PFSK-1 (cell line): ENCODE data around the gene CNDP2.

Experiments used
- POLR2AphosphoS5 ChIP-seq: IDR thresholded peaks from 2 replicates; pipeline ENCODE4 v1.6.1; 2012; ENCODE audit warnings: low read depth, mild to moderate bottlenecking, control low read depth, low read length, moderate library complexity
- TAF1 ChIP-seq: IDR thresholded peaks from 2 replicates; pipeline ENCODE4 v1.6.1; 2012; ENCODE audit warnings: low read length, control low read depth, borderline replicate concordance; ENCODE audit not compliant: insufficient read depth
- TF ChIP-seq, protein P1 (sequence below), 2 experiments: IDR thresholded peaks; 2 replicates each; pipeline versions ENCODE4 v1.6.1 to v1.8.0; 2011 to 2012; ENCODE audit warnings: low read depth in 2 of 2, low read length in 2 of 2, control low read depth in 1 of 2, inconsistent platforms in 1 of 2, mild to moderate bottlenecking in 1 of 2, moderate library complexity in 1 of 2; ENCODE audit not compliant: insufficient read depth in 1 of 2

DNA sequence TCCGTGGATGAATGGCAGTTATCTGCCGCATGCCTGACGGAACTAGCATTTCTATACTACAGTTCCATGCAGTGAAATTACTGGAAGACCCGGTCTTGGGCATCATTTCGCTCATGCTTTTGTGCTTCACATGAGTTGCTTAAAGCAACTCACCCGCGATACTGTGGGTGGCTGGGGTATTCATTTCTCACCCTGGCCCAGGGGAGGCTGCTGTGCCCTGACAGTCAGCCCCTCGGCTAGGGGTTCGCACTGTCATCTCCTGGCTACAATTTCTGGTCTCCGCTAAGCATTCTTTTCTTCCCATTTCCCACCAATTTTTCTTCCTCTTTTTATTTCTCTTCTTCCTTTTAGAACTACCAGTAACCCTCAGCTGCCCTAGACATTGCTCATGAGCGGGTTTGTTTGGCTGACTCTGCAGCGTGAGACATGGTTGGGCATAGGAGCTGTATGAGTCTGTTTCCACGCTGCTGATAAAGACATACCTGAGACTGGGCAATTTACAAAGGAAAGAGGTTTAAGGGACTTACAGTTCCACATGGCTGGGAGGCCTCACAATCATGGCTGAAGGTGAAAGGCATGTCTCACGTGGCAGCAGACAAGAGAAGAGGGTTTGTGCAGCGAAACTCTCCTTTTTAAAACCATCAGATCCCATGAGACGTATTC is 16.5 kb upstream of the CNDP2 start:
- no peak for TF ChIP-seq POLR2AphosphoS5
- no peak for TF ChIP-seq TAF1
- TF ChIP-seq, protein P1, sequence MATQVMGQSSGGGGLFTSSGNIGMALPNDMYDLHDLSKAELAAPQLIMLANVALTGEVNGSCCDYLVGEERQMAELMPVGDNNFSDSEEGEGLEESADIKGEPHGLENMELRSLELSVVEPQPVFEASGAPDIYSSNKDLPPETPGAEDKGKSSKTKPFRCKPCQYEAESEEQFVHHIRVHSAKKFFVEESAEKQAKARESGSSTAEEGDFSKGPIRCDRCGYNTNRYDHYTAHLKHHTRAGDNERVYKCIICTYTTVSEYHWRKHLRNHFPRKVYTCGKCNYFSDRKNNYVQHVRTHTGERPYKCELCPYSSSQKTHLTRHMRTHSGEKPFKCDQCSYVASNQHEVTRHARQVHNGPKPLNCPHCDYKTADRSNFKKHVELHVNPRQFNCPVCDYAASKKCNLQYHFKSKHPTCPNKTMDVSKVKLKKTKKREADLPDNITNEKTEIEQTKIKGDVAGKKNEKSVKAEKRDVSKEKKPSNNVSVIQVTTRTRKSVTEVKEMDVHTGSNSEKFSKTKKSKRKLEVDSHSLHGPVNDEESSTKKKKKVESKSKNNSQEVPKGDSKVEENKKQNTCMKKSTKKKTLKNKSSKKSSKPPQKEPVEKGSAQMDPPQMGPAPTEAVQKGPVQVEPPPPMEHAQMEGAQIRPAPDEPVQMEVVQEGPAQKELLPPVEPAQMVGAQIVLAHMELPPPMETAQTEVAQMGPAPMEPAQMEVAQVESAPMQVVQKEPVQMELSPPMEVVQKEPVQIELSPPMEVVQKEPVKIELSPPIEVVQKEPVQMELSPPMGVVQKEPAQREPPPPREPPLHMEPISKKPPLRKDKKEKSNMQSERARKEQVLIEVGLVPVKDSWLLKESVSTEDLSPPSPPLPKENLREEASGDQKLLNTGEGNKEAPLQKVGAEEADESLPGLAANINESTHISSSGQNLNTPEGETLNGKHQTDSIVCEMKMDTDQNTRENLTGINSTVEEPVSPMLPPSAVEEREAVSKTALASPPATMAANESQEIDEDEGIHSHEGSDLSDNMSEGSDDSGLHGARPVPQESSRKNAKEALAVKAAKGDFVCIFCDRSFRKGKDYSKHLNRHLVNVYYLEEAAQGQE (IDR thresholded peaks at IDR 0.05; ENCODE audit: insufficient read depth in 1 of 2, low read depth in 2 of 2, low read length in 2 of 2), result no peak
